Fibroblast of lung (primary cell): ENCODE data around the gene CHN2.

Experiments used
- EZH2 ChIP-seq: IDR thresholded peaks from 2 replicates; pipeline ENCODE4 v1.5.1; 2012; ENCODE audit warnings: low read length, control low read depth, mild to moderate bottlenecking; ENCODE audit errors: missing control alignments
- TF ChIP-seq, protein P1 (sequence below), 2 donors: IDR thresholded peaks in 1 of 2; conservative IDR thresholded peaks in 1 of 2; 1 replicate in 1 of 2; 2 replicates in 1 of 2; pipeline ENCODE4 v1.5.1; 2011 to 2012; ENCODE audit warnings: low read length in 2 of 2, control low read depth in 1 of 2, inconsistent platforms in 1 of 2, low read depth in 1 of 2, mild to moderate bottlenecking in 1 of 2

DNA sequence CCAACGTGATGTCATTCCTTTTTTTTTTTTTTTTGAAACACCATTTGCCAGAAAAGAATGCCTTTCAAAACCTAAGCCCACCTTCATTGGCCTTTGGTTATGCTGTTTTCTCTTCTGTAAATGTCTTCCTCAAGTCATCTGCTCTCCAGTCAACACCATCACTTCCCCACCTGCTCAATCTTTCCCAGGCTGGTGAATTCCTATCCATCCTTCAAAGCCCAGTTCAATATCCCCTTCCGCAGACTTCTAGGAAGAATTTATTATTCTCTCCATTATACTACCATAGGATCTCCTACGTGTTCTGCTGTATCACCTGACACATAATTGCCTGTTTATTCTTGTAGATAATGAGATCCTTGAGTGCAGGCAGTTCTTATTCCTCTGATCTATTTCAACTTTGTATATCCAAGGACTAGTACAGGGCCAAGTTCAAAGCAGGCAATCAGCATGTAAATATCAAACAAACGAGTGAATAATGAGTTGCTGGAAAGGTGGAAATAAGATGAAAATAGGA lies 295.6 kb downstream of the CHN2 start:
- TF ChIP-seq, protein P1, sequence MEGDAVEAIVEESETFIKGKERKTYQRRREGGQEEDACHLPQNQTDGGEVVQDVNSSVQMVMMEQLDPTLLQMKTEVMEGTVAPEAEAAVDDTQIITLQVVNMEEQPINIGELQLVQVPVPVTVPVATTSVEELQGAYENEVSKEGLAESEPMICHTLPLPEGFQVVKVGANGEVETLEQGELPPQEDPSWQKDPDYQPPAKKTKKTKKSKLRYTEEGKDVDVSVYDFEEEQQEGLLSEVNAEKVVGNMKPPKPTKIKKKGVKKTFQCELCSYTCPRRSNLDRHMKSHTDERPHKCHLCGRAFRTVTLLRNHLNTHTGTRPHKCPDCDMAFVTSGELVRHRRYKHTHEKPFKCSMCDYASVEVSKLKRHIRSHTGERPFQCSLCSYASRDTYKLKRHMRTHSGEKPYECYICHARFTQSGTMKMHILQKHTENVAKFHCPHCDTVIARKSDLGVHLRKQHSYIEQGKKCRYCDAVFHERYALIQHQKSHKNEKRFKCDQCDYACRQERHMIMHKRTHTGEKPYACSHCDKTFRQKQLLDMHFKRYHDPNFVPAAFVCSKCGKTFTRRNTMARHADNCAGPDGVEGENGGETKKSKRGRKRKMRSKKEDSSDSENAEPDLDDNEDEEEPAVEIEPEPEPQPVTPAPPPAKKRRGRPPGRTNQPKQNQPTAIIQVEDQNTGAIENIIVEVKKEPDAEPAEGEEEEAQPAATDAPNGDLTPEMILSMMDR (conservative IDR thresholded peaks at IDR 0.05 in 1 of 2, IDR thresholded peaks at IDR 0.05 in 1 of 2; ENCODE audit: low read depth in 1 of 2, low read length in 2 of 2) = no peak
- no peak for TF ChIP-seq EZH2
